B cell (primary cell): Measurements from ENCODE around the gene MEIKIN. TPM values are rescaled to one million over a fixed set of nuclear protein-coding genes. Genes with fewer than 3 reads are reported as not detected.

Experiments
- ATAC-seq: fragments of 200-7000 bp; cut with Tn5 transposase; one replicate; pipeline ENCODE4 v1.10.0; 2021; ENCODE audit warnings: low read depth, mild to moderate bottlenecking, moderate number of reproducible peaks, moderate library complexity
- CTCF ChIA-PET: fragments of 350-600 bp; sonication (Branson Sonifier 250); formaldehyde crosslinking; loops from one replicate; lab custom pipeline; 2021; ENCODE audit warnings: antibody characterized with exemption, inconsistent platforms; lab: Charles Lee
- POLR2A ChIA-PET: fragments of 350-600 bp; sonication (Branson Sonifier 250); formaldehyde crosslinking; loops from one replicate; lab custom pipeline; 2021; ENCODE audit warnings: antibody characterized with exemption; lab: Charles Lee
- DNase-seq: peaks from one replicate; pipeline ENCODE4 v3.0.0; 2013
- H2AFZ ChIP-seq: 2 replicates; pipeline ENCODE4 v1.6.1; 2012; ENCODE audit warnings: mild to moderate bottlenecking, low read depth, low read length; ENCODE audit not compliant: insufficient read depth, poor library complexity, severe bottlenecking
- H3K27ac ChIP-seq, 2 donors: 1 replicate in 1 of 2; 2 replicates in 1 of 2; pipeline ENCODE4 v1.5.1; 2012 to 2013; ENCODE audit warnings: low read length in 2 of 2, mild to moderate bottlenecking in 2 of 2, moderate library complexity in 1 of 2
- H3K27me3 ChIP-seq, 4 experiments: fragments of 200-600 bp in 1 of 4; sonication (generic) in 1 of 4; replicated peaks in 1 of 4; 1 replicate in 2 of 4; 2 replicates in 2 of 4; pipeline versions ENCODE4 v1.6.1 to v1.7.0; 2013 to 2016; ENCODE audit warnings: low read length in 3 of 4, mild to moderate bottlenecking in 2 of 4, mixed read lengths in 1 of 4, moderate library complexity in 1 of 4; ENCODE audit not compliant: insufficient read depth in 4 of 4, control insufficient read depth in 3 of 4; ENCODE audit errors: control extremely low read depth in 1 of 4
- H3K36me3 ChIP-seq, 2 experiments: replicated peaks in 1 of 2; 1 replicate in 1 of 2; 2 replicates in 1 of 2; pipeline versions ENCODE4 v1.6.1 to v1.7.1; 2013; ENCODE audit warnings: low read length in 1 of 2; ENCODE audit not compliant: insufficient read depth in 2 of 2, control insufficient read depth in 1 of 2; ENCODE audit errors: control extremely low read depth in 1 of 2, extremely low read depth in 1 of 2
- H3K4me1 ChIP-seq, 2 donors: fragments of 200-600 bp in 1 of 2; sonication (generic) in 1 of 2; 1 replicate in 1 of 2; 2 replicates in 1 of 2; pipeline versions ENCODE4 v1.5.1 to v1.6.1; 2013 to 2017; ENCODE audit warnings: low read length in 2 of 2; ENCODE audit not compliant: control insufficient read depth in 2 of 2, insufficient read depth in 2 of 2
- H3K4me2 ChIP-seq: replicated peaks from 2 replicates; pipeline ENCODE3; 2012; ENCODE audit warnings: mild to moderate bottlenecking, low read depth, low read length; ENCODE audit not compliant: poor library complexity, severe bottlenecking
- H3K4me3 ChIP-seq, 5 experiments: fragments of 200-600 bp in 1 of 5; sonication (generic) in 1 of 5; 1 replicate in 3 of 5; 2 replicates in 2 of 5; pipeline versions ENCODE4 v1.5.1 to v1.7.0; 2011 to 2016; ENCODE audit warnings: low read length in 4 of 5, mild to moderate bottlenecking in 4 of 5, low read depth in 2 of 5, control low read depth in 1 of 5, moderate library complexity in 1 of 5; ENCODE audit not compliant: insufficient read depth in 1 of 5; ENCODE audit errors: control extremely low read depth in 1 of 5, extremely low read depth in 1 of 5
- H3K79me2 ChIP-seq: fragments of 200-600 bp; sonication (generic); one replicate; pipeline ENCODE4 v1.6.0; 2016; ENCODE audit warnings: low read length; ENCODE audit not compliant: control insufficient read depth, insufficient read depth
- H3K9ac ChIP-seq: fragments of 200-600 bp; sonication (generic); 2 replicates; pipeline ENCODE4 v1.6.1; 2017; ENCODE audit warnings: mild to moderate bottlenecking, low read length, moderate library complexity
- H3K9me3 ChIP-seq, 3 donors: one replicate each; pipeline versions ENCODE4 v1.6.1 to v1.7.1; 2013; ENCODE audit warnings: low read length in 2 of 3; ENCODE audit not compliant: control insufficient read depth in 2 of 3, insufficient read depth in 1 of 3; ENCODE audit errors: control extremely low read depth in 1 of 3
- H4K20me1 ChIP-seq: 2 replicates; pipeline ENCODE4 v1.6.0; 2012; ENCODE audit warnings: mild to moderate bottlenecking, low read length; ENCODE audit not compliant: insufficient read depth, control insufficient read depth, poor library complexity, severe bottlenecking
- H3K27ac Mint-ChIP-seq: one replicate; pipeline ENCODE4 v1.8.0; 2021; ENCODE audit warnings: mixed read lengths
- H3K27me3 Mint-ChIP-seq: one replicate; pipeline ENCODE4 v1.8.0; 2021; ENCODE audit warnings: mixed read lengths
- H3K4me1 Mint-ChIP-seq: one replicate; pipeline ENCODE4 v1.8.0; 2021; ENCODE audit warnings: mixed read lengths
- H3K4me3 Mint-ChIP-seq: one replicate; pipeline ENCODE4 v1.8.0; 2021; ENCODE audit warnings: mixed read lengths
- H3K9me3 Mint-ChIP-seq: one replicate; pipeline ENCODE4 v1.8.0; 2022; ENCODE audit warnings: mixed read lengths; ENCODE audit not compliant: insufficient read depth
- CTCF ChIP-seq: fragments of 200-600 bp; IDR thresholded peaks from one replicate; pipeline ENCODE4 v1.8.0; 2022; ENCODE audit warnings: antibody characterized with exemption, mild to moderate bottlenecking
- EZH2 ChIP-seq: IDR thresholded peaks from 2 replicates; pipeline ENCODE4 v1.6.1; 2012; ENCODE audit warnings: borderline replicate concordance, low read depth, mild to moderate bottlenecking, moderate library complexity, low read length; ENCODE audit not compliant: insufficient read depth, poor library complexity, severe bottlenecking
- WGBS: methylation state at CpG from one replicate; pipeline ENCODE4 v1.1.5; 2013; ENCODE audit warnings: missing lambda C conversion rate; ENCODE audit not compliant: insufficient coverage; 5-methylcytosine and 5-hydroxymethylcytosine counted together
- intact Hi-C: fragments of 100-400 bp; cut with micrococcal nuclease; formaldehyde crosslinking; loops from one replicate; pipeline ENCODE4 v1.10.0; 2022
- polyA plus RNA-seq: library from polyadenylated mRNA; depleted of rRNA; stranded (reverse); fragments of >200 nt; gene quantifications from 2 replicates; pipeline ENCODE4 v1.2.3, GENCODE V29; 2012
- total RNA-seq, 2 donors: library from RNA; stranded (reverse); fragments of 120-200 nt in 1 of 2; gene quantifications; 1 replicate in 1 of 2; 2 replicates in 1 of 2; pipeline versions ENCODE4 v1.2.3 to v1.2.4, GENCODE V29; 2013 to 2022

The MEIKIN gene
- total and polyA plus RNA-seq, 2 donors (not counting 1 experiment from before 2014, with no cell fraction given) = not detected

- Mint-ChIP-seq H3K4me1 (peaks cover 65% of the 10 kb centered on the region), H3K9me3 (no peaks in the 10 kb centered on the region), H3K27me3 (no peaks in the 10 kb centered on the region), H3K4me3 (no peak overlapping the region), H3K27ac (no peak overlapping the region)
- no peak for TF ChIP-seq EZH2
- no peak for TF ChIP-seq CTCF
- Histone ChIP-seq H3K27me3 (no peaks in the 10 kb centered on the region), H2AFZ (no peak overlapping the region), H3K36me3 (peaks cover 0 to 2% of the 10 kb centered on the region in 2 experiments), H3K4me1 (peaks cover 5 to 22% of the 10 kb centered on the region in 2 donors), H3K27ac (no peak overlapping the region), H3K9me3 (no peaks in the 10 kb centered on the region), H3K9ac (no peak overlapping the region), H3K4me2 (no peak overlapping the region), H3K4me3 (no peak overlapping the region), H4K20me1 (peaks cover 53% of the 10 kb centered on the region), H3K79me2 (peaks cover 96% of the 10 kb centered on the region)
- intact Hi-C loops = loop anchor here (10.0 kb wide), 2 partner anchors 46 to 416 kb away; no protein-coding TSS in a partner anchor
- ATAC-seq = no peak
- POLR2A ChIA-PET = no interaction called here
- no CpG with 5 or more reads among the region's 2 CpGs for WGBS
- CTCF ChIA-PET = no interaction called here
- no peak for DNase-seq
These were observed 154.9 kb downstream of the MEIKIN start for GRCh38 chr5:131790550-131790949.

GRCh38 chr5:131789765-131790164, 155.7 kb downstream of the MEIKIN start:
- H3K27me3 Mint-ChIP-seq = no peaks in the 10 kb centered on the region
- H3K9me3 Mint-ChIP-seq = no peaks in the 10 kb centered on the region
- Histone ChIP-seq H3K27ac (no peak overlapping the region), H3K27me3 (no peaks in the 10 kb centered on the region), H3K36me3 (peaks cover 0 to 2% of the 10 kb centered on the region in 2 experiments), H3K9ac (no peak overlapping the region), H4K20me1 (peaks cover 56% of the 10 kb centered on the region), H2AFZ (no peak overlapping the region), H3K79me2 (peaks cover 94% of the 10 kb centered on the region), H3K4me1 (peaks cover 4 to 15% of the 10 kb centered on the region in 2 donors), H3K9me3 (no peaks in the 10 kb centered on the region), H3K4me3 (no peak overlapping the region), H3K4me2 (no peak overlapping the region)
- CTCF ChIA-PET = no interaction called here
- no peak overlapping the region for H3K27ac Mint-ChIP-seq
- no peak for ATAC-seq
- DNase-seq = no peak
- 82% methylated on average over 3 of the region's 3 CpGs for WGBS
- TF ChIP-seq CTCF = no peak
- no peak for TF ChIP-seq EZH2
- peaks cover 58% of the 10 kb centered on the region for H3K4me1 Mint-ChIP-seq
- no peak overlapping the region for H3K4me3 Mint-ChIP-seq
- POLR2A ChIA-PET = no interaction called here
- intact Hi-C loops = loop anchor here (10.0 kb wide), 2 partner anchors 45 to 415 kb away; no protein-coding TSS in a partner anchor
